ENCODE results near the gene BCL2L2.
A peak's percentile ranks its signal among the peaks of the same experiment; 100 is the strongest.
"Not testable (repeated sequence)": the region's sequence is repeated elsewhere in the genome, so short reads cannot be mapped to it uniquely, and the experiment has no call there.

Gene BCL2L2

DNA sequence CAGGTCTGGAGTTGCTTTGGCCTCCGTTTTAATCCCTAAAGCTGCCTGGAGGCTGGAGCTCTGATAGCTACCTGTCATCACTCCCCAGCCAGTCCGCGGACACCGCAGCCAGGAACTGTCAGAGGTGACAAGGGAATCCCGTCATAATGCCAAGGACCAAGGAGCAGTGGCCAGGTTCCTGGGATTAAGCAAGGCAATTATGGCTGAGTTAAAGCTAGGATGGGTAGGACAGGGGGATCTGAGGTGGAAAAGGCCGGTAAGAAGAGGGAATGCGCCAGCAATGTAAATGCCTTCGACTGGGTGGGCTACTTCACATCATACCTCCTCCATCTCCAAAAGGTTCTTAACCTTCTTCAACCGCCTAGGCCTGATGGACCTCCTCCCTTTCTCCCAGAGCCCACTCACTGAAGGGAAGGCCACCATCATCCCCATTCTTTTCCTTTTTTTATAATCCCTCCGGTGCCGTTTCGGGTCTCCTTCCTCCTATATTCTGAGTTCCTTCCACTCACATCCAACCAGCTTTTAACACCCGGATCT lies 5.9 kb upstream of the BCL2L2 start:
- no peak for DNase-seq

DNA sequence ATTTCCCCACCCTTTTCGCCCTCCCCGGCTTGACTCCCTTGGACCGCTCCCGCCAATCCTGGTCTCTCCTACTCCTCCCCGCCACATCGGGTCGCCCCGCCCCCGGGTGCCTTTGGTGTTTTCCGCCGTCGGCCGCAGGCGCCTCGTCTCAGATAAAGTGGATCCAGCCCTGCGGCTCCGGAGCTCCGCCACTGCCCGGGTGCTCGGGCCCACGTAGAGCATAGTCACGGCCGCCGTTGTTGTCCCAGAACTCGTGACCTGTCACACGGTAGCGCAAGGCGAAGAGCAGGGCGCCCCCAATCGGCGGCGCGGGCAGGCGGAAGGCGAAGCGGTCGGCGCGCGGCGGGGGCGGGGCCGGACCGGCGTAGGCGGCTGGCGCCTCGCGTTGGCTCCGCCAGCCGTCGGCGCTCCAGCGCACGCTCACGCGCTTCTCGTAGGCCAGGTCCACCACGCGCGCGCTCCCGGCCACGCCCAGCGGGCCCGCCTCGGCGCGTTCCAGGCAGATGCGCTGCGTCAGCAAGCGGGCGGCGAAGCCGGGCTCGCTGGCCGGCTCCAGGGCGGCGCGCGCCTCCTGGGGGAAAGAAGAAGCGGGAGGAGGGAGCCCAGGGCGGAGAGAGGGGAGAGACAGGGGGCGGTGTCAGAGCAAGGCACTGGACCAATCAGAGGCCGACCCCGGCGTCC lies 5.2 kb upstream of the BCL2L2 start:
- DNase-seq = peak; percentile 99

DNA sequence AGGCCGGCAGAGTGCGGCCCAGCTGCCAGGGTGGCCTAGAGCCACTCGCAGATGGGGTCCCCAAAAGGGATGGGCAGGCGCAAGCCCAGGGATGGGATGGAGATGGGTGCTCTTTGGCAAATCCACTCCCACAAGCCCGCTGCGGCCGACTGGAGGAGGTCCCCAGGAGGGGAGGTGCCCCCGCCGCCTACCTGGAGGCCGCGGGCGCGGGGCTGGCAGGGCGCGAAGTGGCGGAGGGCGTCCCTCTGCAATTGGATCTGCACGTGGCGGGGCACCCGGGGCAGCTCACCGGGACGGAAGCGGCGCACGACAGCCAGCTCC lies 4.7 kb upstream of the BCL2L2 start:
- DNase-seq = peak; percentile 59

GRCh38 chr14:23302290-23303225 lies 4.1 kb upstream of the BCL2L2 start, which contains the start of gene PPP1R3E:
Gene PPP1R3E, minus strand, starts transcription at chr14:23302859. Its CDS starts 283 bp downstream, at chr14:23302576.
- peak; percentile 73 for DNase-seq

GRCh38 chr14:23307146-23307530 lies 505 bp downstream of the BCL2L2 start:
- no peak for DNase-seq

DNA sequence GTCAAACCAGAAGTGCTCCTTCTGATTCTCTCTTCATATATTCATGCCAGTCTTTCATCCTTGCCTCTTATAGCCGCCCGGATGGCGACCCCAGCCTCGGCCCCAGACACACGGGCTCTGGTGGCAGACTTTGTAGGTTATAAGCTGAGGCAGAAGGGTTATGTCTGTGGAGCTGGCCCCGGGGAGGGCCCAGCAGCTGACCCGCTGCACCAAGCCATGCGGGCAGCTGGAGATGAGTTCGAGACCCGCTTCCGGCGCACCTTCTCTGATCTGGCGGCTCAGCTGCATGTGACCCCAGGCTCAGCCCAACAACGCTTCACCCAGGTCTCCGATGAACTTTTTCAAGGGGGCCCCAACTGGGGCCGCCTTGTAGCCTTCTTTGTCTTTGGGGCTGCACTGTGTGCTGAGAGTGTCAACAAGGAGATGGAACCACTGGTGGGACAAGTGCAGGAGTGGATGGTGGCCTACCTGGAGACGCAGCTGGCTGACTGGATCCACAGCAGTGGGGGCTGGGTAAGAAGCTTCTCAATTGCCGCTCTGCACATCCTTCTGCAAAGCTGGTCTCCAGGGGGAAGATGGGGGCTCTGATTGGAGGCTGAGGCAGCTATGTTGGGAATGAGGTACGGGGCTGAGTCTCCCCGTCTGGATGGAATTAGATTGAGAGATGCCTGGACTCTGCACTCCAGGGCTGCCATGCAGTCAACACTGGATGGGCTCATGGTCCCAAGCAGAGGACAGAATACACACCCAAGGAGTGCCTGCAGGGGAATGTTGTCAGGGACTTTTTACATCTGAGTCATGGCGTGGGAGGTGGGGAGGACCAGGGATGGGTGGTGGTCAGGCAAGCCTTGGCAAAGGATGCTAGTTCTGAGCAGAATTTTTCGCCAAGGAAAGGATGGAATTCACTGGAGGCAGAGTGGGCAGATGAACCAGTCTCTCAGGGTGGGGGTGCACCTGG lies 1.3 kb downstream of the BCL2L2 start:
- no peak for DNase-seq

GRCh38 chr14:23308721-23309445 lies 2.2 kb downstream of the BCL2L2 start:
- DNase-seq = no peak

DNA sequence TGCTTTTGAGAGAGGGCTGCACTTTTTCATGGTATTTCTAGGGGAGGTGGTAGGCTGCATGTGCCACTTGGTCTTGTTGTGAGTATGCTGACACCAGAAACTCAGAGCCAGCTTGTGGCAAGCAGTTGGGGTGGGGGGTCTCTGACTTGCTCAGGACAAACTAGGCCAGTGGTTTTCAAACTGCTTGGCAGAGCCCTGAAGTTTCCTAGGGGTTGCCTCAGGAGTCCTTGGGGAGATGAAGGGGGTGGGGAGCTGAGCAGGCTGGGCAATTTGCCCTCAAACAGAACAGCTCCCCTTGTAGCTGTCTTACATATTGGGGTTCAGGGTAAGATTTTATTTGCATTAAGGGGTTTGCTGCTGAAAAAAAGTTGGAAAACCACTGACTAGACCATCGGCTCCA lies 3.9 kb downstream of the BCL2L2 start:
- no peak for DNase-seq

GRCh38 chr14:23316300-23316699 lies 9.7 kb downstream of the BCL2L2 start:
- no peak for DNase-seq

DNA sequence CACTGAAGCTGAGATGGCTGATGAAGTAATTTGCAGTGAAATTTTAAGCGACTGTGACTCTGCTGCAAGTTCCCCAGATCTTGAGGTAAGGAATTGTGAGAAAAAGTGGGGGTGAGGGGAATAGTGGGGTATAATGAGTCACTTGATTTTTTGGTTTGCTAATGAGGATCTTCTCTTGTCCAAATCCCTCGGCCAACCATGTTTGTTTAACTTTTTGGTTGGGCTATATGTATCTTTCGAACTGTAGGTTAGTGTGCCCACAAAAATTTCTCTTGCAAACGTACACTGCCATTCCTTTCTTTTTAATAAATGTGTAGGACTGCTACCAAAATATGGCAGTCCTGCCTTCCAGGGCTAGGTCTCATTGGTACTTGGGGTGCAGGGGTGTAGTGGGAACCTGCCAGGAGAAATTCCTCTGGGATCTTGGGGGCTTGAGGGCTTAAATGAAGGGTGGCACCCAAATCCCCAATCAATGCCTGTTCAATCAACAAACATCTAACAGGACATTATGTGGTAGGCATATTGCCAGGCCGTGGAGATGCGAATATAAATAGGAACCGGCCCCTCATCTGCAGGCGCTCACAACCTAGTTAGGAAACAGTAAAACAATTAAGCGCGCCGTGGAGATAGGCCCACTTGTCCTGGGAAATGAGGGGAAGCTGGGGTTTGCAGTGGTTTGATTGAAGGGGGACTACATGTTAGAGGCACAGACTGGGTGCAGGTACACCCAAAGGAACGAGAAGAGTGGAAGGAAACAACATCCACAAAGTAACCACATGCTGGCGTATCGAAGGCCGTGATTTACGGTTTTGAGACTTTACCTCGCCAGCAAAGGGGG lies 13.3 kb downstream of the BCL2L2 start:
- no peak for DNase-seq

GRCh38 chr14:23320584-23321571 lies 14.2 kb downstream of the BCL2L2 start, which contains the start of gene PABPN1:
Gene PABPN1, plus strand, starts transcription at chr14:23321457. Its CDS starts 13 bp downstream, at chr14:23321470.
- DNase-seq = peak; percentile 99

- DNase-seq = no peak
Observed at GRCh38 chr14:23321572-23322547, 15.2 kb downstream of the BCL2L2 start.

- DNase-seq = no peak
Observed at GRCh38 chr14:23322568-23323517, 16.2 kb downstream of the BCL2L2 start.

DNA sequence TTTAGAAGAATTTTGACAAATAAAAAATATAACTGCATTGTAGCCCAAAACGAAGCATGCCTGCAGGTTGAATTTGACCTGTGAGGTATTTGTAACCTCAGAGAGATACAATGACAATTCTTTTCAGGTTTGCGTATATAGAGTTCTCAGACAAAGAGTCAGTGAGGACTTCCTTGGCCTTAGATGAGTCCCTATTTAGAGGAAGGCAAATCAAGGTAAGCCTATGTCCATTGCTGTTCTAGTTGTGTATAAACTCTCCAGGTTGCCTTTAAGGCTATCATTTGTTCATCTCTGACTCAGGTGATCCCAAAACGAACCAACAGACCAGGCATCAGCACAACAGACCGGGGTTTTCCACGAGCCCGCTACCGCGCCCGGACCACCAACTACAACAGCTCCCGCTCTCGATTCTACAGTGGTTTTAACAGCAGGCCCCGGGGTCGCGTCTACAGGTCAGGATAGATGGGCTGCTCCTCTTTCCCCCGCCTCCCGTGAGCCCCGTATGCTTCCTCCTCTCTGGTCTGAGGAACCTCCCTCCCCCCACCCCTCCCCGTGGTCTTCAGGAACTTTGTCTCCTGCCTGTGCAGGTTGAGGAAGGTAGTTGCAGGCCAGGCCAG lies 17.3 kb downstream of the BCL2L2 start:
- no peak for DNase-seq

- DNase-seq = no peak
Observed at GRCh38 chr14:23324455-23324846, 17.8 kb downstream of the BCL2L2 start.

DNA sequence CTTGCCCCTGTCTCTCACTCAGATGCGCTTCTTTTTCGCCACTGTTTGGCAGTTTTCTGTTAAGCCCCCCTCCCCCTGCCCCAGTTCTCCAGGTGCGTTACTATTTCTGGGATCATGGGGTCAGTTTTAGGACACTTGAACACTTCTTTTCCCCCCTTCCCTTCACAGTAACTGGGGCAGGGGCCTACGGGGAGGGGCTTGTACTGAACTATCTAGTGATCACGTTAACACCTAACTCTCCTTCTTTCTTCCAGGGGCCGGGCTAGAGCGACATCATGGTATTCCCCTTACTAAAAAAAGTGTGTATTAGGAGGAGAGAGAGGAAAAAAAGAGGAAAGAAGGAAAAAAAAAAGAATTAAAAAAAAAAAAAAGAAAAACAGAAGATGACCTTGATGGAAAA lies 18.4 kb downstream of the BCL2L2 start:
- DNase-seq = no peak

GRCh38 chr14:23325746-23326145 lies 19.1 kb downstream of the BCL2L2 start:
- not testable (repeated sequence) for DNase-seq

All from NCI-H510A treated with DMSO at 0.1 percent for 48 hours (cell line).